Measurements from ENCODE around the gene GIMAP2. TPM values are rescaled to one million over a fixed set of nuclear protein-coding genes. Genes with fewer than 3 reads are reported as not detected.

Gene GIMAP2
- 0.44 and 2.9 TPM in 2 replicates for total RNA-seq

GRCh38 chr7:150685219-150686029 is at the start of gene GIMAP2:
Gene GIMAP2 (plus strand): TSS chr7:150685706. CDS start chr7:150687060, 1,354 bp downstream.

GRCh38 chr7:150716368-150716767 is 30.9 kb downstream of the GIMAP2 start, which contains the start of gene GIMAP1:
Gene GIMAP1 (plus strand): TSS chr7:150716613. CDS start chr7:150719048, 2,435 bp downstream.

GRCh38 chr7:150737265-150738055 is 52.0 kb downstream of the GIMAP2 start, which contains the start of gene GIMAP5:
Gene GIMAP5 (plus strand): TSS chr7:150737418. CDS start chr7:150740885, 3,467 bp downstream.

Other genes starting within 250 kb of the GIMAP2 start
- gene GIMAP8, start 235.1 kb upstream of the GIMAP2 start, total RNA-seq = under 0.01 and 0.12 TPM in 2 replicates
- 0.11 TPM in 1 of 2 replicates, not detected in the other for gene GIMAP7, start 170.8 kb upstream of the GIMAP2 start, total RNA-seq
- 0.44 and 0.50 TPM in 2 replicates for gene GIMAP4, start 118.3 kb upstream of the GIMAP2 start, total RNA-seq
- 0.11 and 0.25 TPM in 2 replicates for gene GIMAP6, start 53.3 kb upstream of the GIMAP2 start, total RNA-seq
- gene GIMAP1, start 30.9 kb downstream of the GIMAP2 start, total RNA-seq = under 0.01 and 0.12 TPM in 2 replicates
- gene GIMAP5, start 51.7 kb downstream of the GIMAP2 start, total RNA-seq = under 0.01 TPM in 1 of 2 replicates, not detected in the other
- 0.12 TPM in 1 of 2 replicates, not detected in the other for gene TMEM176B, start 114.7 kb downstream of the GIMAP2 start, total RNA-seq
- 0.22 TPM in 1 of 2 replicates, not detected in the other for gene TMEM176A, start 115.1 kb downstream of the GIMAP2 start, total RNA-seq
- gene AOC1, start 166.8 kb downstream of the GIMAP2 start, total RNA-seq = not detected in 2 replicates